Colonic mucosa (tissue), 4 donors: Measurements from ENCODE around the gene DGKI. TPM values are rescaled to one million over a fixed set of nuclear protein-coding genes. Genes with fewer than 3 reads are reported as not detected.

Experiments
- DNase-seq: peaks from one replicate; pipeline ENCODE4 v3.0.0-alpha.2; 2020
- H3K27ac ChIP-seq: fragments of 200-600 bp; one replicate; pipeline ENCODE4 v1.8.0; 2021
- H3K27me3 ChIP-seq: fragments of 200-600 bp; one replicate; pipeline ENCODE4 v1.8.0; 2021
- H3K36me3 ChIP-seq: fragments of 200-600 bp; one replicate; pipeline ENCODE4 v1.8.0; 2021
- H3K4me1 ChIP-seq: fragments of 200-600 bp; one replicate; pipeline ENCODE4 v1.8.0; 2021; ENCODE audit warnings: mild to moderate bottlenecking
- H3K4me3 ChIP-seq: fragments of 200-600 bp; one replicate; pipeline ENCODE4 v1.8.0; 2021
- H3K9ac ChIP-seq, 2 donors: one replicate each; pipeline ENCODE4 v1.7.0; 2013; ENCODE audit warnings: control low read depth in 2 of 2, low read depth in 2 of 2, low read length in 2 of 2
- H3K9me3 ChIP-seq: fragments of 200-600 bp; one replicate; pipeline ENCODE4 v1.8.0; 2021
- CTCF ChIP-seq: fragments of 200-600 bp; IDR thresholded peaks from one replicate; pipeline ENCODE4 v1.8.0; 2022; ENCODE audit warnings: antibody characterized with exemption, mild to moderate bottlenecking
- intact Hi-C: fragments of 100-400 bp; cut with DNase I; formaldehyde crosslinking; loops from one replicate; pipeline ENCODE4 v1.14.1; 2022
- total RNA-seq, 2 donors: library from RNA; stranded (reverse); fragmentation: NEBNext Ultra II Directional in 1 of 2; extraction: Animal tissue kit (Norgen Biotek cat#: 25700) in 1 of 2; gene quantifications; one replicate each; pipeline ENCODE4 v1.2.1, GENCODE V29; 2021
- donor health status: healthy.
- donor health status: DM: no; HTN: no; CAD: no.
- donor health status: DM: no; HTN: no; CAD: no.

DGKI gene
- total RNA-seq, 2 donors from 2014 or later, result 0.35 to 0.67 TPM

- no peaks in the 10 kb centered on the region for H3K4me1 ChIP-seq
- H3K9ac ChIP-seq, result no peak overlapping the region
- H3K9me3 ChIP-seq, result no peaks in the 10 kb centered on the region
Measured at GRCh38 chr7:137801491-137801890, 45.3 kb downstream of the DGKI start.

GRCh38 chr7:137801003-137801402 is 45.8 kb downstream of the DGKI start:
- Histone ChIP-seq H3K4me3 (no peak overlapping the region), H3K36me3 (no peaks in the 10 kb centered on the region), H3K9me3 (no peaks in the 10 kb centered on the region), H3K4me1 (no peaks in the 10 kb centered on the region), H3K27me3 (no peaks in the 10 kb centered on the region), H3K9ac (no peak overlapping the region), H3K27ac (no peak overlapping the region)
- intact Hi-C loops, result no loop called here
- no peak for DNase-seq
- no peak for TF ChIP-seq CTCF

More at GRCh38 chr7:137801491-137801890, 45.3 kb downstream of the DGKI start:
- Histone ChIP-seq H3K36me3 (no peaks in the 10 kb centered on the region), H3K27ac (no peak overlapping the region), H3K4me3 (no peak overlapping the region), H3K27me3 (no peaks in the 10 kb centered on the region)
- no peak for DNase-seq
- TF ChIP-seq CTCF, result no peak
- intact Hi-C loops, result no loop called here

- no peaks in the 10 kb centered on the region for H3K9me3 ChIP-seq
- H3K27ac ChIP-seq, result no peak overlapping the region
- no peak overlapping the region for H3K9ac ChIP-seq
- no peaks in the 10 kb centered on the region for H3K4me1 ChIP-seq
- H3K27me3 ChIP-seq, result no peaks in the 10 kb centered on the region
- intact Hi-C loops, result no loop called here
- DNase-seq, result no peak
- no peak for TF ChIP-seq CTCF
- H3K4me3 ChIP-seq, result no peak overlapping the region
- H3K36me3 ChIP-seq, result no peaks in the 10 kb centered on the region
Measured at GRCh38 chr7:137798073-137798763, 48.6 kb downstream of the DGKI start.

GRCh38 chr7:137795211-137795610 is 51.6 kb downstream of the DGKI start:
- Histone ChIP-seq H3K27ac (no peak overlapping the region), H3K36me3 (no peaks in the 10 kb centered on the region), H3K4me1 (no peaks in the 10 kb centered on the region), H3K9ac (no peak overlapping the region), H3K9me3 (no peaks in the 10 kb centered on the region), H3K27me3 (no peaks in the 10 kb centered on the region), H3K4me3 (no peak overlapping the region)
- intact Hi-C loops, result no loop called here
- no peak for TF ChIP-seq CTCF
- DNase-seq, result no peak

GRCh38 chr7:137791930-137792329 is 54.8 kb downstream of the DGKI start:
- no peak for TF ChIP-seq CTCF
- no peak overlapping the region for H3K9ac ChIP-seq
- intact Hi-C loops, result no loop called here
- no peaks in the 10 kb centered on the region for H3K4me1 ChIP-seq
- H3K9me3 ChIP-seq, result no peaks in the 10 kb centered on the region
- no peaks in the 10 kb centered on the region for H3K36me3 ChIP-seq
- H3K27me3 ChIP-seq, result no peaks in the 10 kb centered on the region
- H3K27ac ChIP-seq, result no peak overlapping the region
- no peak overlapping the region for H3K4me3 ChIP-seq
- DNase-seq, result no peak
